GM12874 (cell line): ENCODE results near the gene ISL2.

Experiments used
- TF ChIP-seq, protein P1 (sequence below): IDR thresholded peaks from 2 replicates; pipeline ENCODE4 v1.5.1; 2011; ENCODE audit warnings: low read depth, mild to moderate bottlenecking, control low read depth, low read length, moderate library complexity; ENCODE audit not compliant: insufficient read depth

Gene ISL2

GRCh38 chr15:76377751-76378150 lies 41.2 kb downstream of the ISL2 start:
- TF ChIP-seq, protein P1, sequence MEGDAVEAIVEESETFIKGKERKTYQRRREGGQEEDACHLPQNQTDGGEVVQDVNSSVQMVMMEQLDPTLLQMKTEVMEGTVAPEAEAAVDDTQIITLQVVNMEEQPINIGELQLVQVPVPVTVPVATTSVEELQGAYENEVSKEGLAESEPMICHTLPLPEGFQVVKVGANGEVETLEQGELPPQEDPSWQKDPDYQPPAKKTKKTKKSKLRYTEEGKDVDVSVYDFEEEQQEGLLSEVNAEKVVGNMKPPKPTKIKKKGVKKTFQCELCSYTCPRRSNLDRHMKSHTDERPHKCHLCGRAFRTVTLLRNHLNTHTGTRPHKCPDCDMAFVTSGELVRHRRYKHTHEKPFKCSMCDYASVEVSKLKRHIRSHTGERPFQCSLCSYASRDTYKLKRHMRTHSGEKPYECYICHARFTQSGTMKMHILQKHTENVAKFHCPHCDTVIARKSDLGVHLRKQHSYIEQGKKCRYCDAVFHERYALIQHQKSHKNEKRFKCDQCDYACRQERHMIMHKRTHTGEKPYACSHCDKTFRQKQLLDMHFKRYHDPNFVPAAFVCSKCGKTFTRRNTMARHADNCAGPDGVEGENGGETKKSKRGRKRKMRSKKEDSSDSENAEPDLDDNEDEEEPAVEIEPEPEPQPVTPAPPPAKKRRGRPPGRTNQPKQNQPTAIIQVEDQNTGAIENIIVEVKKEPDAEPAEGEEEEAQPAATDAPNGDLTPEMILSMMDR = no peak

GRCh38 chr15:76378691-76379090 lies 42.1 kb downstream of the ISL2 start:
- TF ChIP-seq, protein P1 = no peak

- TF ChIP-seq, protein P1 = no peak
Observed at GRCh38 chr15:76380249-76380648, 43.7 kb downstream of the ISL2 start.

GRCh38 chr15:76381366-76381765 lies 44.8 kb downstream of the ISL2 start:
- TF ChIP-seq, protein P1 = no peak

DNA sequence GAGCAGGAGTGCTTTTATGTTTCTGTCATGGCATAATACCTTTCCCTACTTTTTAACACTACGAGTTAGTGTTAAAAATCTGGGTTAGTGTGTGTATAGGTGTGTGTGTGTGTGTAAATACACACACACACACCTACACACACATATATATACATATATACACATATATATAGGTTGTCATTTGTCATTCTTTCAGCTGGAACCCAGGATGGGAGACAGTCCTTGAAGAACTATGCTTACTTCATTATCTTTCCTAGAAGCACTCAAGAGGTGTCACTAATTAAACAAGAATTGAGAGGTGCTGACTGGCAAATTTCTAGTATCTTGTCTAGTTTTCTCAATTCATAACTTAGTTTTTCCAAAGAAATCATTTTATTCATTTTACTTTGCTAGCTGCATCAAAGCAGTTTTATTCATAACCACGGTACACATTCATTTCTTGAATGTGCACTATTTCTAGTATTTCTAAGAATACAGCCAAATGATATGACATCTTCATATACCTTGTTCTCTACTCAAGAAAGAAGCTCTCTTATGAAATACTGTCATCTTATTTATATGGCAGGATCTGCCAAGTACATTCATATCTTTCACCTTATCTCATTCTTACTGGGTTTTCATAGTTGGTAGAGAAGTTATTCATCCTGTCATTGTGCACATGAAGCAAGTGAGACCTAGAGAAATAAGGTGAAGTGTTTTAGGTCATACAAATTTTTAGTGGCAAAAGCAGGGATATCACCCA lies 46.6 kb downstream of the ISL2 start:
- TF ChIP-seq, protein P1 = no peak

DNA sequence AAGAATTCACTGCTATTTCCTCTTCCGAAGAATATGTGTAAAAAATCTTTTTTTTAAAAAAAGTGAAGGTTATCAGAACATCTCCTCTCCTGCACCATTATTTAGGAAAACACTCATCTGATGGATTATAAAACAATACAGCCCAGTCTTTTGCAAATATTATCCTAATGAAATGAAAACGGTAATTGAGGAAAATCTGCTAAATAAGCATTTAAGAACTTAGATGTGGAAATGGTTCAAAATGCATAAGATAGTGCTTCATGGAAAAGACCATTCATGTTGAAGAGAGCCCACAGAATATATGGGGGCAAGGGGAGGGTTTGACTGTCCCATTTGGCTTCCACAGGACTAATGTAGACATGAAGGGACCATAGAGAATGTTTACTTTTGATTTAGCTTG lies 47.8 kb downstream of the ISL2 start:
- TF ChIP-seq, protein P1 = no peak

DNA sequence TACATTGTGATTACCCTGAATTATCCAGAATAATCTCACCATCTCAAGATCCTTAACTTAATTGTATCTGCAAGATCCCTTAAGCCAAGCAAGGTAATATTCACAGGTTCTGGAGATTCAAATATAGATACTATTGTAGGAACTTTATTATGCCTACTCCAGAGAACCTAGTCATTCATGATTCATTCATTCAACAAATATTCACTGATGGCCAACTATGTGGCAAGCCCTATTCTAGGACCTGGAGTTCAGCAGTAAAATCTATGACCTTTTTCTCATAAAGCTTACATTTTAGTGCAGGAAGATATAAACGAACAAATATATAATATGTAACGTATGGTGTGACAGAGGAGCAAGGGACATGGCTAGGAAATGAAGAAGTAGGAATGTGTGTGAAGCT lies 49.6 kb downstream of the ISL2 start:
- TF ChIP-seq, protein P1 = no peak

- TF ChIP-seq, protein P1 = no peak
Observed at GRCh38 chr15:76386926-76387325, 50.4 kb downstream of the ISL2 start.
